Right lung (tissue), 5 donors: ENCODE data around the gene TARS3. TPM values are rescaled to one million over a fixed set of nuclear protein-coding genes. Genes with fewer than 3 reads are reported as not detected.
A peak's percentile ranks its signal among the peaks of the same experiment; 100 is the strongest.

Source experiments
- DNase-seq, 2 donors: peaks; one replicate each; pipeline ENCODE4 v3.0.0-alpha.2; 2013
- polyA plus RNA-seq, 5 donors: library from polyadenylated mRNA; unstranded; fragments of 120-200 nt; gene quantifications; one replicate each; pipeline versions ENCODE4 v1.2.1 to v1.2.3, GENCODE V29; 2013; ENCODE audit warnings: inconsistent platforms in 1 of 5, low replicate concordance in 1 of 5; ENCODE audit not compliant: insufficient read length in 5 of 5, insufficient read depth in 1 of 5

Gene TARS3
- polyA plus RNA-seq, 5 donors: 20.2 to 30.0 (median 28.0) TPM

GRCh38 chr15:101702077-101702476, 22.2 kb downstream of the TARS3 start:
- no peak for DNase-seq

GRCh38 chr15:101698314-101698713, 26.0 kb downstream of the TARS3 start:
- no peak for DNase-seq

DNA sequence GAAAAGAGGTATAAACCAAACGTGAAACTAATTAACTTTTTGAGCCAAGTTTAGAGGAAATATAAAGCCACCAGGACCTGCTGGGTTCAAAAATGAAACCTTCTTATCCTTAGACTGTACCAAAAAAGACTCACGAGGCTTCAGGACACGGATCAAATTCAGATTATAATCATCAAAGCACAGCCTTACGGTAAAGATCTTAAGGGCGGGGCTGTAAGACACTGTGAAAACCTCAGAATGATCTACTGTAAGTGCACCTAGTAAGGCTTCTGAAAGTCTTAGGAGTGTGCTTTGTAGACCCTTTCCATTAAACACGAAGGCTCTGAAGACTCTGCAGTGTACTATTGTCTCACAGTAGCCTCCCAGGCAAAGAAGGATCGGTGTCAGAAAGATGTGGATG, 26.8 kb downstream of the TARS3 start:
- DNase-seq: no peak

- DNase-seq: no peak
These were observed 27.4 kb downstream of the TARS3 start for GRCh38 chr15:101696829-101697228.

- DNase-seq: no peak
These were observed 30.0 kb downstream of the TARS3 start for GRCh38 chr15:101694261-101694660.

- no peak for DNase-seq
These were observed 31.3 kb downstream of the TARS3 start for GRCh38 chr15:101692801-101693598.

DNA sequence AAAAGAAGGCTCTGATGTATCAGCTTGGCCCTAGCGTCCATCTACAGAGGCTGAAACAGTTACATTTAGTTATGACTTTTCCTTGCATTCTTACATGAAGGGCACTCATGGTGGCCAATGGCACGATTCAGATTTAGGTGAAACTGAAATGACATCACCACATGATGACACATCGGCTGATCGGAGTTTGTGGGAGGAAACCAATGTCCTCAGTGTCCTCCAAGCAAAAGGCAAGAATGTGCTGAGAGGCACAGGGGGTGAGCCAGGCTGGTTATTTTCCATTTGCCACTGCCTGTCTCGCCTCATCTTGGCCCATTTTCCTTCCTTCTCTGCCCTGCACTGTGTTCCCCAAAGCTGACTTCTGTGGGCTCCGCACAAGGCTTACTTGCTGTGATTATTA, 34.4 kb downstream of the TARS3 start:
- DNase-seq: no peak

- DNase-seq: no peak
These were observed 37.6 kb downstream of the TARS3 start for GRCh38 chr15:101686718-101687117.

- no peak for DNase-seq
These were observed 39.4 kb downstream of the TARS3 start for GRCh38 chr15:101684877-101685276.

- no peak for DNase-seq
These were observed 39.9 kb downstream of the TARS3 start for GRCh38 chr15:101684384-101684783.

DNA sequence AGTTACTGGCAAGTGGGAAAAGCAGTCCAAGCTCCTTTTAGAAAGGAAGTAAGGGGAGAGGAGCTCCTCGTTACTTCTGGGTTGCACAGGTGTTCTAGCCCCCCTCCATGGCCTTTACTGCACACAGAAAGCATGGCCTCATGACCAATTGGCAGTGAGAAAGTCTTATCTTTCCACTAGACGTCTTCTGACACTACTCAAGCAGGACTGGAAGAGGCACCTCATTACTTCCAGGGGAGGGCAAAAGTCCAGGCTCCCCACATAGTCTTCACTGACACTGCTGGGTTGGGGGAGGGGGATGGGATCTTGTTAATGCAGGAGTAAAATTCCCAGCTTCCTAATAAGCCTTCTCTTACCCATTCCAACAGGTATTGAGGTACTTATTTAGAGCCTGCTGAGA, 44.5 kb downstream of the TARS3 start:
- DNase-seq: no peak

DNA sequence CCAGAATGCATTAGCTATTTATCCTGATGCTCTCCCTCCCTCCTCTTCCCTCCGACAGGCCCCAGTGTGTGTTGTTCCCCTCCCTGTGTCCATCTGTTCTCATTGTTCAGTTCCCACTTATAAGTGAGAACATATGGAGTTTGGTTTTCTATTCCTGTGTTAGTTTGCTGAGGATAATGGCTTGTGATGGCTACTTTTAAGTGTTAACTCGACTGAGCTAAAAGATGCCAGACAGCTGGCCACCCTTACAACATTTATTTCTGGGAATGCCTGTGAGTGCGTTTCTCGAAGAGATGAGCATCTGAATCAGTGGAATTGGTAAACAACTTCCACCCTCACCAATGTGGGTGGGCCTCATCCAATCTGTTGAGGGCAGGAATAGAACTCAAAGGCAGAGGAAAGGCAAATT, 47.3 kb downstream of the TARS3 start:
- no peak for DNase-seq

GRCh38 chr15:101675796-101676582, 48.3 kb downstream of the TARS3 start:
- no peak for DNase-seq

GRCh38 chr15:101675015-101675414, 49.3 kb downstream of the TARS3 start:
- no peak for DNase-seq

DNA sequence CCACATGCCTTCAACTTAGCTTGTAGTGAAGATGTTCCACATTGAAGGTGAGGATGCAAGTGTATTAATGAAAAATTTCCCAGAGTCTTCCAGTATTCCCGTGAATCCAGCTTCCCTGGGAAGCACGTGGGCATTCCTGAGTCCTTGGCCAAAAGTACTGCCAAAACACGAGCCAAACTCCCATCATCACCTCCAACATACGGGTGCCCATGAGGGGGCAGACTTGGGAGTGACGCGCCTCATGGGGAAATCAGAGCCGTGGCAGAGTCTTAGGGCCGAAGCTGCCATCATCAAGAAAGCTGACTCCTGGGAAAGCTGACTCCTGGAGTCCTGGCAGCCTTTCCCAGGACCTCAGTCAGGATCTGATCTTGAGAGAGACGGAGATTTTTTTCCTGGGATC, 52.0 kb downstream of the TARS3 start:
- no peak for DNase-seq

DNA sequence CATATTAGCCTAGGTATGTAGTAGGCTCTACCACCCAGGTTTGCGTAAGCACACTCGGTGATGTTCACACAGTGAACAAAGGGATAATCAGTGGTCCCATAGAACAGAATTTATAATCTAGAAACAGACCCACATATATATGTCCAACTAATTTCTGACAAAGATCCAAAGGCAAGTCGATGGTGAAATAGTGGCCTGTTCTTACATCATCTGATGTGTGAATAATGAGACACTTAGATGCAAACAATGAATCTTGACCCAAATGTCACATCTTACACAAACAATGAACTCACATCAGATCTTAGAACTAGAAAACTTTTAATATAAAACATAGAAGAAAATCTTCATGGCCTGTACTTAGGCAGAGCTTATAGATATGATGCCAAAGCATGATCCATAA, 54.5 kb downstream of the TARS3 start:
- no peak for DNase-seq

GRCh38 chr15:101667881-101668280, 56.4 kb downstream of the TARS3 start:
- no peak for DNase-seq

DNA sequence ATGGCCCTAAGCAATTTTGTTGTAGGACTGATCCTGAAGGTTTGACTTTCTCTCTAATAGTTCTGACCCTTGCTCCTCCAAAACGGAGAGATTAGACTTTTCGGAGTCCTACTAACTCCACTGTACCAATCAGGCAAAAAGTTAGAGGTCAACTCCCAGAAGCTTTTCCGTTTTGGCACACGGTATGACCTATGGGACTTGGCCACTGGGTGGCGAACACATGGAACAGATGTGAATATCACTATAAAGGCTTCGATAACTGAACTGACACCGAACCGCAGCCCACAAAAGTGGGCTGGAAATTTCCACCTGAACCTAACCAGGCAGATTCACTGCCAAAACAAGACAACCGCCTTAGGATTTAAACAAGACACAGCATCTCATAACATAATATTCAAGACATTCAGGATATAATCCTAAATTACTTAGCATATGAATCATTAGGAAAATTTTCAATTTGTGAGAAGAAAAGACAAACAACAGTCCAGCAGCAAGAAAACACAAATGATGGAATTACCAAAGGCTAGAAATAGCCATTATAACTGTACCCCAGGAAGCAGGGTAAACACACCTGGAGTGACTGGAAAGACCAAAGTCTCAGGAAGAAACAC, 59.9 kb downstream of the TARS3 start:
- no peak for DNase-seq

DNA sequence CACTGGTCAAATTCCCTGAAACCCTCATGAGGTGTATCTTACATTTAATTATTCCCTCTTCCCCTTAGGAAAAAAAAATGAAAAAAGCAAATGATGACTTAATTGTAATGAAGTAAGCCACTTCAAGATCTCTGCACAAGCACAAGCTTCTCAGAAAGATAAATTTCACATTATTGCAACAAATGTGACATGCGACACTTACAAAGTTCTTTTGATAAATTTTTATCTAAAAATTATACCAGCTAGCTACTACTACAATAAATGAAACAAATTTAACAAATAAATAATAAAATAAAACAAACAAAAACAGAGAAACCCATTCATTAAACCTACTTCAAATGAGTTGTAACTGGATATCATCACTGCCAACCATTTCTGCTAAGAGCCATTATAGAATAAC, 62.1 kb downstream of the TARS3 start:
- no peak for DNase-seq

GRCh38 chr15:101660005-101660404, 64.3 kb downstream of the TARS3 start:
- no peak for DNase-seq

GRCh38 chr15:101657968-101658784, 66.1 kb downstream of the TARS3 start:
- peak; percentile 46 to 58 for DNase-seq

GRCh38 chr15:101657171-101657570, 67.1 kb downstream of the TARS3 start:
- DNase-seq: no peak
